NCI-H82 treated with DMSO at 0.1 percent for 48 hours (cell line): ENCODE measurements around the gene NHS.
"Not testable (repeated sequence)": the region's sequence is repeated elsewhere in the genome, so short reads cannot be mapped to it uniquely, and the experiment has no call there.

ENCODE experiments used
- DNase-seq: peaks from one replicate; lab custom pipeline; 2025; ENCODE audit not compliant: unreplicated experiment; lab: John Stamatoyannopoulos, UW

The NHS gene

GRCh38 chrX:17446269-17446668 lies 71.3 kb downstream of the NHS start:
- not testable (repeated sequence) for DNase-seq

GRCh38 chrX:17448188-17448587 lies 73.2 kb downstream of the NHS start:
- DNase-seq: no peak

GRCh38 chrX:17449866-17450265 lies 74.9 kb downstream of the NHS start:
- no peak for DNase-seq

- DNase-seq: no peak
Measured at GRCh38 chrX:17453788-17454187, 78.8 kb downstream of the NHS start.

GRCh38 chrX:17456526-17456925 lies 81.5 kb downstream of the NHS start:
- DNase-seq: no peak

- no peak for DNase-seq
Measured at GRCh38 chrX:17459008-17459611, 84.1 kb downstream of the NHS start.

GRCh38 chrX:17459661-17460060 lies 84.7 kb downstream of the NHS start:
- DNase-seq: no peak

GRCh38 chrX:17462881-17463280 lies 87.9 kb downstream of the NHS start:
- no peak for DNase-seq

- DNase-seq: no peak
Measured at GRCh38 chrX:17464194-17464593, 89.2 kb downstream of the NHS start.

GRCh38 chrX:17465201-17465600 lies 90.2 kb downstream of the NHS start:
- DNase-seq: no peak

GRCh38 chrX:17465802-17466201 lies 90.8 kb downstream of the NHS start:
- no peak for DNase-seq

GRCh38 chrX:17470136-17470535 lies 95.1 kb downstream of the NHS start:
- DNase-seq: no peak

- DNase-seq: no peak
Measured at GRCh38 chrX:17471121-17471520, 96.1 kb downstream of the NHS start.

GRCh38 chrX:17471861-17472260 lies 96.9 kb downstream of the NHS start:
- no peak for DNase-seq

GRCh38 chrX:17472424-17472823 lies 97.4 kb downstream of the NHS start:
- no peak for DNase-seq

- DNase-seq: no peak
Measured at GRCh38 chrX:17473021-17473420, 98.0 kb downstream of the NHS start.

- DNase-seq: no peak
Measured at GRCh38 chrX:17474892-17475291, 99.9 kb downstream of the NHS start.

- DNase-seq: no peak
Measured at GRCh38 chrX:17475449-17476217, 100.6 kb downstream of the NHS start.

GRCh38 chrX:17476411-17476810 lies 101.4 kb downstream of the NHS start:
- DNase-seq: no peak

- DNase-seq: no peak
Measured at GRCh38 chrX:17481086-17481485, 106.1 kb downstream of the NHS start.

GRCh38 chrX:17484592-17484991 lies 109.6 kb downstream of the NHS start:
- no peak for DNase-seq

GRCh38 chrX:17485391-17485790 lies 110.4 kb downstream of the NHS start:
- DNase-seq: no peak

GRCh38 chrX:17488036-17488435 lies 113.0 kb downstream of the NHS start:
- DNase-seq: no peak
